ENCODE results near the gene NMNAT2.

Gene NMNAT2

DNA sequence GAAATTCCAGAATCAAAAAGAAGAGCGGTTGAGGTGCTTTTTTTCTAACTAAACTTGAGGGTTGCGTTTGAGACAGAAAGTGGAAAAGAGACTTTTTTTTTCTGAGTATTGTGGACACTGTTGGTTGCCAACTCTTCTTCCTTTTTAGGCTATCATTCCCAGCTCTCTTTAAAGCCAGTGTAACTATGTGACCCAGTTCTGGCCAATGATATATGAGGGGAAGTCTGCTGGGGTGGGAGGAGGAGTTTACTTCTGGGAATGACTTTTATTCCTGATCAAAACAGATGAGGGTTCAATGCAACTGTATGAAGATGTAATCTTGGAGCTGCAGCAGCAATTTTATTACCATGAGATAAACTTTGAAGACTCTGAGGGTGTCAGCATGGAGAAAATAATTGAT, 17.3 kb upstream of the NMNAT2 start:
- no peaks in the 10 kb centered on the region for H3K9me2 ChIP-seq (ENCODE audit: low read depth, low read length)
- no peaks in the 10 kb centered on the region for H3K9me3 ChIP-seq (ENCODE audit: low read length)
- H4K20me1 ChIP-seq (ENCODE audit: insufficient read depth, low read length): no peaks in the 10 kb centered on the region
- H3K27me3 ChIP-seq (ENCODE audit: insufficient read depth, low read length): no peaks in the 10 kb centered on the region; the same call in 1 of the 2 replicates
- H3K36me3 ChIP-seq (ENCODE audit: insufficient read depth, low read length): no peaks in the 10 kb centered on the region
- no peak overlapping the region for H3K27ac ChIP-seq (ENCODE audit: low read depth, low read length, poor library complexity, severe bottlenecking)
- no peak overlapping the region for H2AFZ ChIP-seq (ENCODE audit: low read length)
- TF ChIP-seq, protein P1, sequence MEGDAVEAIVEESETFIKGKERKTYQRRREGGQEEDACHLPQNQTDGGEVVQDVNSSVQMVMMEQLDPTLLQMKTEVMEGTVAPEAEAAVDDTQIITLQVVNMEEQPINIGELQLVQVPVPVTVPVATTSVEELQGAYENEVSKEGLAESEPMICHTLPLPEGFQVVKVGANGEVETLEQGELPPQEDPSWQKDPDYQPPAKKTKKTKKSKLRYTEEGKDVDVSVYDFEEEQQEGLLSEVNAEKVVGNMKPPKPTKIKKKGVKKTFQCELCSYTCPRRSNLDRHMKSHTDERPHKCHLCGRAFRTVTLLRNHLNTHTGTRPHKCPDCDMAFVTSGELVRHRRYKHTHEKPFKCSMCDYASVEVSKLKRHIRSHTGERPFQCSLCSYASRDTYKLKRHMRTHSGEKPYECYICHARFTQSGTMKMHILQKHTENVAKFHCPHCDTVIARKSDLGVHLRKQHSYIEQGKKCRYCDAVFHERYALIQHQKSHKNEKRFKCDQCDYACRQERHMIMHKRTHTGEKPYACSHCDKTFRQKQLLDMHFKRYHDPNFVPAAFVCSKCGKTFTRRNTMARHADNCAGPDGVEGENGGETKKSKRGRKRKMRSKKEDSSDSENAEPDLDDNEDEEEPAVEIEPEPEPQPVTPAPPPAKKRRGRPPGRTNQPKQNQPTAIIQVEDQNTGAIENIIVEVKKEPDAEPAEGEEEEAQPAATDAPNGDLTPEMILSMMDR (IDR thresholded peaks at IDR 0.05; ENCODE audit: low read length): no peak
- TF ChIP-seq EZH2 (IDR thresholded peaks at IDR 0.05; ENCODE audit: borderline replicate concordance, low read length): no peak
- no peaks in the 10 kb centered on the region for H3F3A ChIP-seq (ENCODE audit: insufficient read depth, low read length)
- no peaks in the 10 kb centered on the region for H3K79me2 ChIP-seq (ENCODE audit: insufficient read depth, low read length)
- no peak overlapping the region for H3K4me2 ChIP-seq (ENCODE audit: low read length)
- no peak overlapping the region for H3K4me3 ChIP-seq (ENCODE audit: low read depth, low read length, poor library complexity, severe bottlenecking)
- H3K4me1 ChIP-seq (ENCODE audit: insufficient read depth, low read length, severe bottlenecking): no peaks in the 10 kb centered on the region
- H3K9ac ChIP-seq (ENCODE audit: low read length): no peak overlapping the region

DNA sequence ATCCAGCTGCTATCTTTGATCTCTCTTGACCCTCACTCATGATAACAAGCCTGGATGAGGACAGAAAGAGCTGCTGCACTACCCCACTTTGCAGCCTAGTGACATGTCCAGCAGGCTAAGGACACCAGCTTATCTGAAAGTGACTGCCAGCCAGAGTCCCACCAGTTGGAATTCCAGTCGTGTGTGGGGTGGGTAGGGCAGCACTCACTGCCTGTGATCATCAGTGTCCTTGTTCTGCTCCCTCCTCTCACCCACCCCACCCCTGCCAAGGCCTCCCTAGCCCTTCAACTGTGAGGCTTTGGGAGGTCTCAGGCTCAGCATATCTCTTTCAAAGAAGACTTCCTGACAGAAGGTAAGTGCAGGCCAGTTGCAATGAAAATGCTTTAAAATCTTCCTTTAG, 15.5 kb upstream of the NMNAT2 start:
- Histone ChIP-seq H3K4me3 (ENCODE audit: low read depth, low read length, poor library complexity, severe bottlenecking) (no peak overlapping the region), H3K9me3 (ENCODE audit: low read length) (no peaks in the 10 kb centered on the region), H3K4me2 (ENCODE audit: low read length) (no peak overlapping the region), H3K27me3 (ENCODE audit: insufficient read depth, low read length) (no peaks in the 10 kb centered on the region), H3K79me2 (ENCODE audit: insufficient read depth, low read length) (no peaks in the 10 kb centered on the region), H3K36me3 (ENCODE audit: insufficient read depth, low read length) (no peaks in the 10 kb centered on the region), H3K9ac (ENCODE audit: low read length) (no peak overlapping the region), H3F3A (ENCODE audit: insufficient read depth, low read length) (no peaks in the 10 kb centered on the region), H3K4me1 (ENCODE audit: insufficient read depth, low read length, severe bottlenecking) (no peaks in the 10 kb centered on the region), H4K20me1 (ENCODE audit: insufficient read depth, low read length) (no peaks in the 10 kb centered on the region), H3K9me2 (ENCODE audit: low read depth, low read length) (no peaks in the 10 kb centered on the region), H3K27ac (ENCODE audit: low read depth, low read length, poor library complexity, severe bottlenecking) (no peak overlapping the region), H2AFZ (ENCODE audit: low read length) (no peak overlapping the region)
- no peak for TF ChIP-seq EZH2 (IDR thresholded peaks at IDR 0.05; ENCODE audit: borderline replicate concordance, low read length)
- TF ChIP-seq, protein P1 (IDR thresholded peaks at IDR 0.05; ENCODE audit: low read length): no peak

DNA sequence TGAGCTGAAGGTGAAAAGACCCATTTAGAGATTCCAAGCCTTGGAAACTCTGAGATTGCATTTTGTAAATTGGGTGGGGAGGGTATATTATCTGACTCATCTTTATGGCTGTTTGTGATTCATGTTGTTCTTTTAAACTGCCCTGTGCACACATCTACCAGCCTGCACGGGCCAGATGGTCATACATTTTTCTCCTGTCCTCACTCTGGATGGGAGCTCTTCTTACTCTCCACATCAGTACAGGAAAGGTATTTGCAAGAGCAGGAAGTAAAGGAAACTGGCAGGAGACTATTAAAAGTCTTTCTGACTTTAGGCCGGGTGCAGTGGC, 14.3 kb upstream of the NMNAT2 start:
- no peaks in the 10 kb centered on the region for H4K20me1 ChIP-seq (ENCODE audit: insufficient read depth, low read length)
- TF ChIP-seq EZH2 (IDR thresholded peaks at IDR 0.05; ENCODE audit: borderline replicate concordance, low read length): no peak
- TF ChIP-seq, protein P1 (IDR thresholded peaks at IDR 0.05; ENCODE audit: low read length): no peak
- no peak overlapping the region for H2AFZ ChIP-seq (ENCODE audit: low read length)
- H3K4me2 ChIP-seq (ENCODE audit: low read length): no peak overlapping the region
- no peaks in the 10 kb centered on the region; the same call in 1 of the 2 replicates for H3K36me3 ChIP-seq (ENCODE audit: insufficient read depth, low read length)
- H3K9ac ChIP-seq (ENCODE audit: low read length): no peak overlapping the region
- H3K4me3 ChIP-seq (ENCODE audit: low read depth, low read length, poor library complexity, severe bottlenecking): no peak overlapping the region
- H3K27me3 ChIP-seq (ENCODE audit: insufficient read depth, low read length): no peaks in the 10 kb centered on the region
- H3K9me2 ChIP-seq (ENCODE audit: low read depth, low read length): no peaks in the 10 kb centered on the region
- H3K79me2 ChIP-seq (ENCODE audit: insufficient read depth, low read length): no peaks in the 10 kb centered on the region
- H3K9me3 ChIP-seq (ENCODE audit: low read length): no peaks in the 10 kb centered on the region
- no peaks in the 10 kb centered on the region for H3K4me1 ChIP-seq (ENCODE audit: insufficient read depth, low read length, severe bottlenecking)
- no peak overlapping the region for H3K27ac ChIP-seq (ENCODE audit: low read depth, low read length, poor library complexity, severe bottlenecking)
- no peaks in the 10 kb centered on the region for H3F3A ChIP-seq (ENCODE audit: insufficient read depth, low read length)

All from OCI-LY1 (cell line).